Measurements from ENCODE around the gene ZBTB7A.
A peak's percentile ranks its signal among the peaks of the same experiment; 100 is the strongest.

Gene ZBTB7A

GRCh38 chr19:4066176-4066606 is 508 bp downstream of the ZBTB7A start:
- DNase-seq: no peak

GRCh38 chr19:4065430-4066175 is 1.1 kb downstream of the ZBTB7A start:
- peak; percentile 97 for DNase-seq

- peak; percentile 68 for DNase-seq
These were observed 2.0 kb downstream of the ZBTB7A start for GRCh38 chr19:4064496-4065260.

GRCh38 chr19:4064149-4064495 is 2.6 kb downstream of the ZBTB7A start:
- no peak for DNase-seq

GRCh38 chr19:4063369-4064148 is 3.1 kb downstream of the ZBTB7A start:
- DNase-seq: no peak

- DNase-seq: peak; percentile 15
These were observed 4.0 kb downstream of the ZBTB7A start for GRCh38 chr19:4062419-4063368.

- no peak for DNase-seq
These were observed 4.8 kb downstream of the ZBTB7A start for GRCh38 chr19:4061683-4062418.

- no peak for DNase-seq
These were observed 5.5 kb downstream of the ZBTB7A start for GRCh38 chr19:4061178-4061682.

GRCh38 chr19:4060621-4061177 is 6.0 kb downstream of the ZBTB7A start:
- DNase-seq: no peak

- DNase-seq: no peak
These were observed 6.6 kb downstream of the ZBTB7A start for GRCh38 chr19:4059891-4060620.

GRCh38 chr19:4059453-4059871 is 7.2 kb downstream of the ZBTB7A start:
- peak; percentile 13 for DNase-seq

- DNase-seq: peak; percentile 73
These were observed 7.8 kb downstream of the ZBTB7A start for GRCh38 chr19:4058693-4059452.

GRCh38 chr19:4057931-4058692 is 8.6 kb downstream of the ZBTB7A start:
- peak; percentile 24 for DNase-seq

- DNase-seq: no peak
These were observed 11.5 kb downstream of the ZBTB7A start for GRCh38 chr19:4055209-4055552.

- no peak for DNase-seq
These were observed 12.1 kb downstream of the ZBTB7A start for GRCh38 chr19:4054441-4055208.

- DNase-seq: no peak
These were observed 13.0 kb downstream of the ZBTB7A start for GRCh38 chr19:4053423-4054324.

GRCh38 chr19:4052993-4053422 is 13.7 kb downstream of the ZBTB7A start:
- no peak for DNase-seq
